ENCODE results near the gene CCAR1. TPM values are rescaled to one million over a fixed set of nuclear protein-coding genes. Genes with fewer than 3 reads are reported as not detected.

Gene CCAR1
- total and polyA plus RNA-seq, 10 of the 15 experiments (the other 5 are each of a cell fraction or from before 2014, with no cell fraction given): 35.5 to 124 (median 79.0) TPM

Small RNAs within 50 kb of the gene (microRNA-seq; reads per million reads assigned to microRNA genes)
- not detected for gene MIR1254-1

Small RNAs within 50 kb of the gene (small RNA-seq; reads per million reads assigned to genes)
- gene MIR1254-1 (not detected), gene RF00019 (not detected)

Other genes starting within 250 kb of the CCAR1 start
- gene DNA2, start 249.3 kb upstream of the CCAR1 start, total RNA-seq (2014; rRNA removed): 36.2 and 38.1 TPM in 2 replicates
- 35.8 and 40.9 TPM in 2 replicates for gene DNA2, start 249.3 kb upstream of the CCAR1 start, total RNA-seq (2014; rRNA removed; fragmentation: Illumina TruSeq; extraction: Trizol)
- 34.8 and 41.8 TPM in 2 replicates for gene DNA2, start 249.3 kb upstream of the CCAR1 start, total RNA-seq (2021)
- gene DNA2, start 249.3 kb upstream of the CCAR1 start, polyA plus RNA-seq (2011; rRNA removed): 29.2 and 45.7 TPM in 2 replicates
- 32.6 and 38.5 TPM in 2 replicates for gene DNA2, start 249.3 kb upstream of the CCAR1 start, polyA plus RNA-seq (2014; fragmentation: Illumina TruSeq; extraction: Trizol)
- gene DNA2, start 249.3 kb upstream of the CCAR1 start, polyA plus RNA-seq (2014; fragmentation: Nextera tagmentation; extraction: Ambion mirVana): 10 to 100 TPM; 17.7 to 19.6 TPM
- gene DNA2, start 249.3 kb upstream of the CCAR1 start, polyA plus RNA-seq (2014; rRNA removed): 20.2 and 21.9 TPM in 2 replicates
- gene DNA2, start 249.3 kb upstream of the CCAR1 start, polyA plus RNA-seq (2016; fragmentation: Nextera tagmentation; extraction: Ambion mirVana): 10 to 100 TPM; 25.7 to 27.7 TPM
- gene SLC25A16, start 193.7 kb upstream of the CCAR1 start, total RNA-seq (2014; rRNA removed): 7.7 and 9.6 TPM in 2 replicates
- gene SLC25A16, start 193.7 kb upstream of the CCAR1 start, total RNA-seq (2014; rRNA removed; fragmentation: Illumina TruSeq; extraction: Trizol): 8.6 and 11.2 TPM in 2 replicates
- gene SLC25A16, start 193.7 kb upstream of the CCAR1 start, total RNA-seq (2021): 12.9 TPM in 2 replicates
- gene SLC25A16, start 193.7 kb upstream of the CCAR1 start, polyA plus RNA-seq (2011; rRNA removed): 13.5 and 24.3 TPM in 2 replicates
- 4.8 and 5.5 TPM in 2 replicates for gene SLC25A16, start 193.7 kb upstream of the CCAR1 start, polyA plus RNA-seq (2014; fragmentation: Illumina TruSeq; extraction: Trizol)
- gene SLC25A16, start 193.7 kb upstream of the CCAR1 start, polyA plus RNA-seq (2014; fragmentation: Nextera tagmentation; extraction: Ambion mirVana): 1 to 10 TPM; 2.2 to 4.2 TPM
- gene SLC25A16, start 193.7 kb upstream of the CCAR1 start, polyA plus RNA-seq (2014; rRNA removed): 6.1 and 8.1 TPM in 2 replicates
- 10 to 100 TPM in 1 of 2 experiments, 1 to 10 TPM in 1; 8.3 to 11.1 TPM for gene SLC25A16, start 193.7 kb upstream of the CCAR1 start, polyA plus RNA-seq (2016; fragmentation: Nextera tagmentation; extraction: Ambion mirVana)
- 1.1 TPM in 2 replicates for gene TET1, start 160.9 kb upstream of the CCAR1 start, total RNA-seq (2014; rRNA removed)
- 1.4 TPM in 2 replicates for gene TET1, start 160.9 kb upstream of the CCAR1 start, total RNA-seq (2014; rRNA removed; fragmentation: Illumina TruSeq; extraction: Trizol)
- gene TET1, start 160.9 kb upstream of the CCAR1 start, total RNA-seq (2021): 1.1 and 1.4 TPM in 2 replicates
- 0.42 and 0.46 TPM in 2 replicates for gene TET1, start 160.9 kb upstream of the CCAR1 start, polyA plus RNA-seq (2011; rRNA removed)
- 0.62 and 1.0 TPM in 2 replicates for gene TET1, start 160.9 kb upstream of the CCAR1 start, polyA plus RNA-seq (2014; fragmentation: Illumina TruSeq; extraction: Trizol)
- gene TET1, start 160.9 kb upstream of the CCAR1 start, polyA plus RNA-seq (2014; fragmentation: Nextera tagmentation; extraction: Ambion mirVana): under 1 TPM; 0.22 to 0.31 TPM
- gene TET1, start 160.9 kb upstream of the CCAR1 start, polyA plus RNA-seq (2014; rRNA removed): 0.31 and 0.34 TPM in 2 replicates
- gene TET1, start 160.9 kb upstream of the CCAR1 start, polyA plus RNA-seq (2016; fragmentation: Nextera tagmentation; extraction: Ambion mirVana): under 1 TPM; 0.59 to 0.71 TPM
- 0.56 and 0.76 TPM in 2 replicates for gene STOX1, start 106.3 kb downstream of the CCAR1 start, total RNA-seq (2014; rRNA removed)
- 1.0 and 1.2 TPM in 2 replicates for gene STOX1, start 106.3 kb downstream of the CCAR1 start, total RNA-seq (2014; rRNA removed; fragmentation: Illumina TruSeq; extraction: Trizol)
- 0.58 and 0.67 TPM in 2 replicates for gene STOX1, start 106.3 kb downstream of the CCAR1 start, total RNA-seq (2021)
- 0.17 and 0.18 TPM in 2 replicates for gene STOX1, start 106.3 kb downstream of the CCAR1 start, polyA plus RNA-seq (2011; rRNA removed)
- 0.90 and 1.3 TPM in 2 replicates for gene STOX1, start 106.3 kb downstream of the CCAR1 start, polyA plus RNA-seq (2014; fragmentation: Illumina TruSeq; extraction: Trizol)
- under 1 TPM; 0.46 to 0.85 TPM for gene STOX1, start 106.3 kb downstream of the CCAR1 start, polyA plus RNA-seq (2014; fragmentation: Nextera tagmentation; extraction: Ambion mirVana)
- gene STOX1, start 106.3 kb downstream of the CCAR1 start, polyA plus RNA-seq (2014; rRNA removed): 0.53 and 0.58 TPM in 2 replicates
- 1 to 10 TPM in 1 of 2 experiments, not detected in 1; 1.0 TPM for gene STOX1, start 106.3 kb downstream of the CCAR1 start, polyA plus RNA-seq (2016; fragmentation: Nextera tagmentation; extraction: Ambion mirVana)
- 28.9 and 34.1 TPM in 2 replicates for gene DDX50, start 180.1 kb downstream of the CCAR1 start, total RNA-seq (2014; rRNA removed)
- 51.6 and 52.0 TPM in 2 replicates for gene DDX50, start 180.1 kb downstream of the CCAR1 start, total RNA-seq (2014; rRNA removed; fragmentation: Illumina TruSeq; extraction: Trizol)
- 38.8 and 39.1 TPM in 2 replicates for gene DDX50, start 180.1 kb downstream of the CCAR1 start, total RNA-seq (2021)
- 50.3 and 67.3 TPM in 2 replicates for gene DDX50, start 180.1 kb downstream of the CCAR1 start, polyA plus RNA-seq (2011; rRNA removed)
- gene DDX50, start 180.1 kb downstream of the CCAR1 start, polyA plus RNA-seq (2014; fragmentation: Illumina TruSeq; extraction: Trizol): 47.6 and 56.6 TPM in 2 replicates
- gene DDX50, start 180.1 kb downstream of the CCAR1 start, polyA plus RNA-seq (2014; fragmentation: Nextera tagmentation; extraction: Ambion mirVana): 10 to 100 TPM; 24.9 to 32.0 TPM
- gene DDX50, start 180.1 kb downstream of the CCAR1 start, polyA plus RNA-seq (2014; rRNA removed): 25.7 and 28.4 TPM in 2 replicates
- gene DDX50, start 180.1 kb downstream of the CCAR1 start, polyA plus RNA-seq (2016; fragmentation: Nextera tagmentation; extraction: Ambion mirVana): 10 to 100 TPM; 36.0 to 37.5 TPM
- gene DDX21, start 234.9 kb downstream of the CCAR1 start, total RNA-seq (2014; rRNA removed): 121 and 158 TPM in 2 replicates
- 153 and 165 TPM in 2 replicates for gene DDX21, start 234.9 kb downstream of the CCAR1 start, total RNA-seq (2014; rRNA removed; fragmentation: Illumina TruSeq; extraction: Trizol)
- gene DDX21, start 234.9 kb downstream of the CCAR1 start, total RNA-seq (2021): 122 and 129 TPM in 2 replicates
- gene DDX21, start 234.9 kb downstream of the CCAR1 start, polyA plus RNA-seq (2011; rRNA removed): 120 and 162 TPM in 2 replicates
- 182 and 223 TPM in 2 replicates for gene DDX21, start 234.9 kb downstream of the CCAR1 start, polyA plus RNA-seq (2014; fragmentation: Illumina TruSeq; extraction: Trizol)
- gene DDX21, start 234.9 kb downstream of the CCAR1 start, polyA plus RNA-seq (2014; fragmentation: Nextera tagmentation; extraction: Ambion mirVana): 10 to 100 TPM; 80.8 to 88.5 TPM
- gene DDX21, start 234.9 kb downstream of the CCAR1 start, polyA plus RNA-seq (2014; rRNA removed): 95.6 and 112 TPM in 2 replicates
- gene DDX21, start 234.9 kb downstream of the CCAR1 start, polyA plus RNA-seq (2016; fragmentation: Nextera tagmentation; extraction: Ambion mirVana): 10 to 100 TPM; 41.1 to 47.8 TPM